H9 (cell line): ENCODE results near the gene KRT1. TPM values are rescaled to one million over a fixed set of nuclear protein-coding genes. Genes with fewer than 3 reads are reported as not detected.

Source experiments
- DNase-seq: peaks from one replicate; pipeline ENCODE4 v3.0.0-alpha.2; 2017
- H2AFZ ChIP-seq: one replicate; pipeline ENCODE4 v1.6.1; 2013; ENCODE audit warnings: mild to moderate bottlenecking, low read length, control low read depth, moderate library complexity
- H2AK5ac ChIP-seq: 2 replicates; pipeline ENCODE4 v1.6.1; 2013; ENCODE audit warnings: low read length, control low read depth, mixed read lengths; ENCODE audit not compliant: insufficient read length
- H2BK120ac ChIP-seq: one replicate; pipeline ENCODE4 v1.6.1; 2013; ENCODE audit warnings: low read depth, mild to moderate bottlenecking, low read length, control low read depth, inconsistent platforms; ENCODE audit not compliant: poor library complexity, severe bottlenecking
- H2BK12ac ChIP-seq: 2 replicates; pipeline ENCODE4 v1.6.1; 2013; ENCODE audit warnings: low read length, control low read depth, mixed read lengths, low read depth; ENCODE audit not compliant: insufficient read length
- H2BK15ac ChIP-seq: 2 replicates; pipeline ENCODE4 v1.6.1; 2013; ENCODE audit warnings: low read depth, low read length, control low read depth
- H2BK20ac ChIP-seq: one replicate; pipeline ENCODE4 v1.6.1; 2013; ENCODE audit warnings: low read depth, mild to moderate bottlenecking, low read length, control low read depth, inconsistent platforms; ENCODE audit not compliant: poor library complexity, severe bottlenecking
- H2BK5ac ChIP-seq: 2 replicates; pipeline ENCODE4 v1.6.1; 2013; ENCODE audit warnings: low read length, control low read depth, mixed read lengths; ENCODE audit not compliant: insufficient read length
- H3K14ac ChIP-seq: 2 replicates; pipeline ENCODE4 v1.6.1; 2013; ENCODE audit warnings: low read length, control low read depth; ENCODE audit not compliant: insufficient read depth
- H3K18ac ChIP-seq: 2 replicates; pipeline ENCODE4 v1.6.1; 2013; ENCODE audit warnings: low read depth, mild to moderate bottlenecking, mixed read lengths, low read length, control low read depth; ENCODE audit not compliant: insufficient read length
- H3K23ac ChIP-seq: 2 replicates; pipeline ENCODE4 v1.6.1; 2013; ENCODE audit warnings: low read length, control low read depth, mixed read lengths, low read depth; ENCODE audit not compliant: insufficient read length
- H3K23me2 ChIP-seq: 2 replicates; pipeline ENCODE4 v1.6.1; 2013; ENCODE audit warnings: low read depth, mild to moderate bottlenecking, mixed read lengths, low read length, control low read depth; ENCODE audit not compliant: insufficient read length, poor library complexity, severe bottlenecking
- H3K27ac ChIP-seq: 2 replicates; pipeline ENCODE4 v1.5.1; 2013; ENCODE audit warnings: low read length, control low read depth, mixed read lengths, low read depth; ENCODE audit not compliant: insufficient read length
- H3K27me3 ChIP-seq: 2 replicates; pipeline ENCODE4 v1.6.1; 2013; ENCODE audit warnings: low read length, control low read depth, inconsistent platforms; ENCODE audit not compliant: insufficient read depth
- H3K4ac ChIP-seq: 2 replicates; pipeline ENCODE4 v1.6.1; 2013; ENCODE audit warnings: low read depth, mild to moderate bottlenecking, control low read depth, inconsistent platforms, low read length, moderate library complexity
- H3K4me1 ChIP-seq: 2 replicates; pipeline ENCODE4 v1.6.1; 2013; ENCODE audit warnings: low read length, control low read depth, inconsistent platforms; ENCODE audit not compliant: insufficient read depth
- H3K4me2 ChIP-seq: 2 replicates; pipeline ENCODE4 v1.6.1; 2013; ENCODE audit warnings: low read length, control low read depth, mixed read lengths; ENCODE audit not compliant: insufficient read length, insufficient read depth
- H3K56ac ChIP-seq: 2 replicates; pipeline ENCODE4 v1.6.1; 2013; ENCODE audit warnings: low read depth, mild to moderate bottlenecking, mixed read lengths, low read length, control low read depth; ENCODE audit not compliant: insufficient read length
- H3K79me1 ChIP-seq: 2 replicates; pipeline ENCODE4 v1.6.1; 2013; ENCODE audit warnings: low read depth, mild to moderate bottlenecking, moderate library complexity, low read length, control low read depth, inconsistent platforms; ENCODE audit not compliant: insufficient read depth, poor library complexity, severe bottlenecking
- H3K79me2 ChIP-seq: 2 replicates; pipeline ENCODE4 v1.6.1; 2013; ENCODE audit warnings: low read length, control low read depth, inconsistent platforms; ENCODE audit not compliant: insufficient read depth
- H3K9ac ChIP-seq: 2 replicates; pipeline ENCODE4 v1.6.1; 2013; ENCODE audit warnings: low read length, control low read depth, mixed read lengths; ENCODE audit not compliant: insufficient read length; ENCODE audit errors: extremely low read depth
- H3K9me3 ChIP-seq: one replicate; pipeline ENCODE4 v1.6.1; 2013; ENCODE audit warnings: low read depth, low read length, inconsistent platforms; ENCODE audit not compliant: control insufficient read depth
- H3T11ph ChIP-seq: one replicate; pipeline ENCODE4 v1.6.1; 2013; ENCODE audit warnings: mild to moderate bottlenecking, low read length, control low read depth, inconsistent platforms
- H4K20me1 ChIP-seq: one replicate; pipeline ENCODE4 v1.6.1; 2013; ENCODE audit not compliant: control insufficient read depth, insufficient read length, insufficient read depth
- H4K5ac ChIP-seq: 2 replicates; pipeline ENCODE4 v1.6.1; 2013; ENCODE audit warnings: low read depth, mild to moderate bottlenecking, mixed read lengths, low read length, control low read depth; ENCODE audit not compliant: insufficient read length
- H4K8ac ChIP-seq: replicated peaks from 2 replicates; pipeline ENCODE4 v1.6.1; 2013; ENCODE audit warnings: low read length, control low read depth, mixed read lengths, low read depth; ENCODE audit not compliant: insufficient read length
- H4K91ac ChIP-seq: 2 replicates; pipeline ENCODE4 v1.6.1; 2013; ENCODE audit warnings: low read depth, mild to moderate bottlenecking, moderate library complexity, mixed read lengths, low read length, control low read depth; ENCODE audit not compliant: insufficient read length
- H3K27ac Mint-ChIP-seq, 3 experiments: 2 replicates in 2 of 3; 3 replicates in 1 of 3; pipeline ENCODE4 v1.8.0; 2020 to 2021; ENCODE audit warnings: mixed read lengths in 3 of 3, mild to moderate bottlenecking in 1 of 3, moderate library complexity in 1 of 3
- H3K27me3 Mint-ChIP-seq: 2 replicates; pipeline ENCODE4 v1.8.0; 2021; ENCODE audit warnings: low read depth, mild to moderate bottlenecking, moderate library complexity, mixed read lengths
- H3K36me3 Mint-ChIP-seq, 3 experiments: 2 replicates in 2 of 3; 3 replicates in 1 of 3; pipeline ENCODE4 v1.8.0; 2020 to 2021; ENCODE audit warnings: low read depth in 3 of 3, mixed read lengths in 3 of 3; ENCODE audit not compliant: insufficient read depth in 1 of 3
- H3K4me1 Mint-ChIP-seq, 2 experiments: 2 replicates each; pipeline ENCODE4 v1.8.0; 2020; ENCODE audit warnings: mixed read lengths in 2 of 2
- H3K4me3 Mint-ChIP-seq, 2 experiments: 2 replicates in 1 of 2; 3 replicates in 1 of 2; pipeline ENCODE4 v1.8.0; 2020 to 2021; ENCODE audit warnings: mild to moderate bottlenecking in 2 of 2, mixed read lengths in 2 of 2, moderate library complexity in 1 of 2
- H3K9me3 Mint-ChIP-seq, 2 experiments: 2 replicates in 1 of 2; 3 replicates in 1 of 2; pipeline ENCODE4 v1.8.0; 2020; ENCODE audit warnings: mild to moderate bottlenecking in 2 of 2, mixed read lengths in 2 of 2, moderate library complexity in 1 of 2
- WGBS: extraction: QIAGEN DNeasy Blood & Tissue Kit; methylation state at CpG from one replicate; pipeline ENCODE4 v1.1.7; 2013; ENCODE audit warnings: missing lambda C conversion rate, low lambda C conversion rate, mixed read lengths; ENCODE audit not compliant: insufficient read length; ENCODE audit errors: extremely low coverage; 5-methylcytosine and 5-hydroxymethylcytosine counted together
- total RNA-seq: library from RNA; stranded (reverse); gene quantifications from 2 replicates; pipeline ENCODE4 v1.2.1, GENCODE V29; 2021
- TF ChIP-seq, protein P1 (sequence below): fragments of 200-600 bp; sonication (generic); conservative IDR thresholded peaks from 3 replicates; pipeline ENCODE4 v1.8.0; 2021; ENCODE audit warnings: antibody characterized with exemption, mild to moderate bottlenecking

KRT1 gene
- total RNA-seq, 1 experiment from 2014 or later: not detected

- Histone ChIP-seq H3K14ac (no peak overlapping the region), H4K20me1 (no peaks in the 10 kb centered on the region), H2BK5ac (no peak overlapping the region), H3K27me3 (no peaks in the 10 kb centered on the region), H4K91ac (no peak overlapping the region), H2BK20ac (no peak overlapping the region), H3K79me1 (no peaks in the 10 kb centered on the region), H3K23ac (no peak overlapping the region), H3K4ac (no peak overlapping the region), H2AK5ac (no peak overlapping the region), H3K9ac (no peak overlapping the region), H4K8ac (no peak overlapping the region), H2BK15ac (no peak overlapping the region), H3K9me3 (no peaks in the 10 kb centered on the region), H2AFZ (no peak overlapping the region), H4K5ac (no peak overlapping the region), H3T11ph (no peak overlapping the region), H3K79me2 (no peaks in the 10 kb centered on the region), H3K23me2 (no peaks in the 10 kb centered on the region), H3K4me1 (no peaks in the 10 kb centered on the region), H3K27ac (no peak overlapping the region), H3K4me2 (no peak overlapping the region), H3K18ac (no peak overlapping the region), H2BK12ac (no peak overlapping the region), H2BK120ac (no peak overlapping the region), H3K56ac (no peak overlapping the region)
- Mint-ChIP-seq H3K36me3 (no peaks in the 10 kb centered on the region), H3K4me3 (no peak overlapping the region), H3K4me1 (no peaks in the 10 kb centered on the region), H3K27me3 (peaks cover 12% of the 10 kb centered on the region), H3K27ac (no peak overlapping the region), H3K9me3 (no peaks in the 10 kb centered on the region)
- no CpG with 5 or more reads among the region's 3 CpGs for WGBS
- no peak for DNase-seq
- TF ChIP-seq, protein P1, sequence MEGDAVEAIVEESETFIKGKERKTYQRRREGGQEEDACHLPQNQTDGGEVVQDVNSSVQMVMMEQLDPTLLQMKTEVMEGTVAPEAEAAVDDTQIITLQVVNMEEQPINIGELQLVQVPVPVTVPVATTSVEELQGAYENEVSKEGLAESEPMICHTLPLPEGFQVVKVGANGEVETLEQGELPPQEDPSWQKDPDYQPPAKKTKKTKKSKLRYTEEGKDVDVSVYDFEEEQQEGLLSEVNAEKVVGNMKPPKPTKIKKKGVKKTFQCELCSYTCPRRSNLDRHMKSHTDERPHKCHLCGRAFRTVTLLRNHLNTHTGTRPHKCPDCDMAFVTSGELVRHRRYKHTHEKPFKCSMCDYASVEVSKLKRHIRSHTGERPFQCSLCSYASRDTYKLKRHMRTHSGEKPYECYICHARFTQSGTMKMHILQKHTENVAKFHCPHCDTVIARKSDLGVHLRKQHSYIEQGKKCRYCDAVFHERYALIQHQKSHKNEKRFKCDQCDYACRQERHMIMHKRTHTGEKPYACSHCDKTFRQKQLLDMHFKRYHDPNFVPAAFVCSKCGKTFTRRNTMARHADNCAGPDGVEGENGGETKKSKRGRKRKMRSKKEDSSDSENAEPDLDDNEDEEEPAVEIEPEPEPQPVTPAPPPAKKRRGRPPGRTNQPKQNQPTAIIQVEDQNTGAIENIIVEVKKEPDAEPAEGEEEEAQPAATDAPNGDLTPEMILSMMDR: no peak
Measured at GRCh38 chr12:52673713-52674432, 6.3 kb downstream of the KRT1 start.
